Small intestine (tissue), 7 donors: ENCODE data around the gene SURF2. TPM values are rescaled to one million over a fixed set of nuclear protein-coding genes. Genes with fewer than 3 reads are reported as not detected.
A peak's percentile ranks its signal among the peaks of the same experiment; 100 is the strongest.

Experiments used
- DNase-seq, 2 donors: peaks; one replicate each; pipeline versions ENCODE4 v3.0.0 to v3.0.0-alpha.2; 2013
- FAIRE-seq: peaks from 2 replicates; lab custom pipeline; 2012; peaks lifted over from hg19 to GRCh38; lab: Jason Lieb, UNC
- H3K27ac ChIP-seq, 3 donors: one replicate each; pipeline ENCODE4 v1.5.1; 2013; ENCODE audit warnings: low read length in 2 of 3, mild to moderate bottlenecking in 2 of 3, control low read depth in 1 of 3, inconsistent platforms in 1 of 3, low read depth in 1 of 3, moderate library complexity in 1 of 3
- H3K27me3 ChIP-seq, 3 donors: one replicate each; pipeline ENCODE4 v1.6.1; 2013; ENCODE audit warnings: low read length in 3 of 3, inconsistent platforms in 1 of 3; ENCODE audit not compliant: control insufficient read depth in 3 of 3, insufficient read depth in 3 of 3
- H3K36me3 ChIP-seq, 3 donors: one replicate each; pipeline ENCODE4 v1.6.1; 2013; ENCODE audit warnings: low read length in 3 of 3, inconsistent platforms in 1 of 3, low read depth in 1 of 3, mild to moderate bottlenecking in 1 of 3, moderate library complexity in 1 of 3; ENCODE audit not compliant: control insufficient read depth in 3 of 3, insufficient read depth in 2 of 3
- H3K4me1 ChIP-seq, 3 donors: one replicate each; pipeline ENCODE4 v1.6.1; 2013; ENCODE audit warnings: low read length in 2 of 3, inconsistent platforms in 1 of 3, low read depth in 1 of 3, mild to moderate bottlenecking in 1 of 3, moderate library complexity in 1 of 3; ENCODE audit not compliant: control insufficient read depth in 3 of 3, insufficient read depth in 2 of 3
- H3K4me3 ChIP-seq, 3 donors: one replicate each; pipeline ENCODE4 v1.5.1; 2013; ENCODE audit warnings: low read length in 3 of 3, control low read depth in 1 of 3, inconsistent platforms in 1 of 3, low read depth in 1 of 3, mild to moderate bottlenecking in 1 of 3, moderate library complexity in 1 of 3
- H3K9me3 ChIP-seq, 2 donors: one replicate each; pipeline ENCODE4 v1.6.1; 2013; ENCODE audit warnings: low read depth in 1 of 2, low read length in 1 of 2; ENCODE audit not compliant: control insufficient read depth in 2 of 2, insufficient read depth in 1 of 2
- WGBS, 3 donors: extraction: QIAGEN DNeasy Blood & Tissue Kit; methylation state at CpG; one replicate each; pipeline ENCODE4 v1.1.7; 2013; 5-methylcytosine and 5-hydroxymethylcytosine counted together
- polyA plus RNA-seq, 4 donors: library from polyadenylated mRNA; stranded (reverse) in 3 of 4; unstranded in 1 of 4; fragments of 200-250 nt in 3 of 4; fragments of 120-200 nt in 1 of 4; gene quantifications; one replicate each; pipeline versions ENCODE4 v1.2.1 to v1.2.3, GENCODE V29; 2013
- donor health status: healthy with polysubstance abuse.
- donor health status: control.
- donor health status: control.
- donor health status: Bipolar disorder and iron deficiency.
- donor health status: healthy.

Gene SURF2
- polyA plus RNA-seq, 4 donors: 15.3 to 66.0 (median 42.6) TPM

- Histone ChIP-seq H3K4me3 (no peak overlapping the region), H3K27me3 (no peaks in the 10 kb centered on the region), H3K4me1 (no peaks in the 10 kb centered on the region), H3K9me3 (no peaks in the 10 kb centered on the region), H3K36me3 (peaks cover 5 to 78% (median 6%) of the 10 kb centered on the region in 3 donors), H3K27ac (no peak overlapping the region)
- WGBS, 3 donors: 83 to 88% (median 84%) methylated on average over 11 to 12 of the region's 12 CpGs
- DNase-seq (no peak), FAIRE-seq (no peak)
These were observed 48.2 kb downstream of the SURF2 start for GRCh38 chr9:133404454-133405002.

- peaks cover 10 to 82% (median 14%) of the 10 kb centered on the region in 3 donors for H3K36me3 ChIP-seq
- H3K27me3 ChIP-seq: no peaks in the 10 kb centered on the region
- FAIRE-seq (no peak), DNase-seq (no peak)
- H3K4me3 ChIP-seq: no peak overlapping the region
- H3K27ac ChIP-seq: no peak overlapping the region
- WGBS, 3 donors: 75 to 80% (median 77%) methylated on average over 19 of the region's 19 CpGs
- no peaks in the 10 kb centered on the region for H3K4me1 ChIP-seq
- H3K9me3 ChIP-seq: no peaks in the 10 kb centered on the region
These were observed 49.4 kb downstream of the SURF2 start for GRCh38 chr9:133405508-133406438.

- H3K4me1 ChIP-seq: no peaks in the 10 kb centered on the region
- FAIRE-seq: no peak
- WGBS, 3 donors: 50 to 53% (median 51%) methylated on average over 24 of the region's 24 CpGs
These were observed 50.3 kb downstream of the SURF2 start for GRCh38 chr9:133406480-133407307.

DNA sequence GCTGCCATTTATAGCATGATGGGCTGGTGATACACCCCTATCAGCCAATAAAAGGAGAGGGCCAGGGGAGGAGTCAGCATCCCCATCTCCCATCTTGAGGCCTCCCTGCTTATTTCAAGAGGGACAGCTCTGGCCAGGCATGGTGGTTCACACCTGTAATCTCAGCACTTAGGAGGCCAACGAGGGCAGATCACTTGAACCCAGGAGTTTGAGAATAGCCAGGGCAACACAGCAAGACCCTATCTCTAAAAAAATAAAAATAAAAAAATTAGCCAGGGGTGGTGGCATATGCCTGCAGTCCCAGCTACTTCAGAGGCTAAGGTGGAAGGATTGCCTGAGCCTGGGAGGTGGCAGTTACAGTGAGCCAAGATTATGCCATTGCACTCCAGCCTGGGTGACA is 51.7 kb downstream of the SURF2 start:
- H3K27me3 ChIP-seq: no peaks in the 10 kb centered on the region
- H3K4me1 ChIP-seq: no peaks in the 10 kb centered on the region
- WGBS, 3 donors: 91 to 96% (median 95%) methylated on average over 1 of the region's 1 CpG
- H3K4me3 ChIP-seq: no peak overlapping the region
- peaks cover 19 to 88% (median 22%) of the 10 kb centered on the region in 3 donors for H3K36me3 ChIP-seq
- DNase-seq (no peak), FAIRE-seq (no peak)
- H3K27ac ChIP-seq: no peak overlapping the region
- H3K9me3 ChIP-seq: no peaks in the 10 kb centered on the region

More at GRCh38 chr9:133406480-133407307, 50.3 kb downstream of the SURF2 start:
- H3K9me3 ChIP-seq: no peaks in the 10 kb centered on the region
- no peak overlapping the region for H3K27ac ChIP-seq
- H3K36me3 ChIP-seq: peaks cover 16 to 87% (median 19%) of the 10 kb centered on the region in 3 donors
- no peaks in the 10 kb centered on the region for H3K27me3 ChIP-seq
- H3K4me3 ChIP-seq: no peak overlapping the region
- DNase-seq: peak; percentile 79 to 85

Other genes starting within 250 kb of the SURF2 start
- 10 to 100 TPM; 33.0 to 49.0 (median 35.7) TPM for gene RALGDS, start 235.3 kb upstream of the SURF2 start, polyA plus RNA-seq
- gene GBGT1, start 192.6 kb upstream of the SURF2 start, polyA plus RNA-seq: 10 to 100 TPM in 1 of 4 donors, 1 to 10 TPM in 2, under 1 TPM in 1; 0.45 to 15.4 (median 6.9) TPM
- gene OBP2B, start 147.3 kb upstream of the SURF2 start, polyA plus RNA-seq: not detected
- gene ABO, start 81.3 kb upstream of the SURF2 start, polyA plus RNA-seq: 10 to 100 TPM in 3 of 4 donors, 1 to 10 TPM in 1; 9.5 to 46.4 (median 31.9) TPM
- gene SURF6, start 20.4 kb upstream of the SURF2 start, polyA plus RNA-seq: 10 to 100 TPM; 23.2 to 48.0 (median 37.0) TPM
- 10 to 100 TPM; 10.3 to 19.5 (median 17.6) TPM for gene MED22, start 8.4 kb upstream of the SURF2 start, polyA plus RNA-seq
- 1,000 to 10,000 TPM; 1,890 to 3,725 (median 2,971) TPM for gene RPL7A, start 8.3 kb upstream of the SURF2 start, polyA plus RNA-seq
- 10 to 100 TPM; 38.4 to 94.4 (median 85.4) TPM for gene SURF1, start 63 bp upstream of the SURF2 start, polyA plus RNA-seq
- 100 to 1,000 TPM in 3 of 4 donors, 10 to 100 TPM in 1; 84.1 to 285 (median 170) TPM for gene SURF4, start 19.5 kb downstream of the SURF2 start, polyA plus RNA-seq
- gene STKLD1, start 19.8 kb downstream of the SURF2 start, polyA plus RNA-seq: 1 to 10 TPM in 3 of 4 donors, under 1 TPM in 1; 0.79 to 8.1 (median 3.0) TPM
- gene REXO4, start 61.5 kb downstream of the SURF2 start, polyA plus RNA-seq: 10 to 100 TPM; 18.9 to 25.7 (median 21.5) TPM
- 10 to 100 TPM in 1 of 4 donors, 1 to 10 TPM in 3; 2.4 to 16.8 (median 7.4) TPM for gene ADAMTS13, start 65.8 kb downstream of the SURF2 start, polyA plus RNA-seq
- gene CACFD1, start 103.4 kb downstream of the SURF2 start, polyA plus RNA-seq: 10 to 100 TPM; 27.0 to 31.4 (median 29.5) TPM
- gene SLC2A6, start 122.5 kb downstream of the SURF2 start, polyA plus RNA-seq: 1 to 10 TPM in 3 of 4 donors, under 1 TPM in 1; 0.89 to 2.5 (median 1.5) TPM
- gene MYMK, start 168.4 kb downstream of the SURF2 start, polyA plus RNA-seq: under 1 TPM in 1 of 4 donors, not detected in 3; 0.22 TPM
- gene ADAMTSL2, start 178.2 kb downstream of the SURF2 start, polyA plus RNA-seq: 1 to 10 TPM in 1 of 4 donors, under 1 TPM in 3; 0.22 to 1.2 (median 0.43) TPM